Gastroesophageal sphincter (tissue), 4 donors: ENCODE measurements around the gene TPST2. TPM values are rescaled to one million over a fixed set of nuclear protein-coding genes. Genes with fewer than 3 reads are reported as not detected.

Experiments used
- ATAC-seq: fragments of 150-250 bp; one replicate; pipeline ENCODE4 v1.9.1; 2016; ENCODE audit warnings: mild to moderate bottlenecking, moderate library complexity
- H3K27ac ChIP-seq, 4 donors: fragments of 200-600 bp; sonication (generic) in 3 of 4; 1 replicate in 3 of 4; 2 replicates in 1 of 4; pipeline ENCODE4 v1.5.1; 2016 to 2019
- H3K27me3 ChIP-seq: fragments of 200-600 bp; sonication (generic); one replicate; pipeline ENCODE4 v1.5.1; 2019
- H3K36me3 ChIP-seq, 2 donors: fragments of 200-600 bp; sonication (generic); one replicate each; pipeline ENCODE4 v1.5.1; 2019; ENCODE audit warnings: control low read depth in 1 of 2
- H3K4me1 ChIP-seq, 3 donors: fragments of 200-600 bp; sonication (generic); 1 replicate in 2 of 3; 2 replicates in 1 of 3; pipeline ENCODE4 v1.5.1; 2016 to 2019; ENCODE audit warnings: control low read depth in 2 of 3
- H3K4me3 ChIP-seq, 2 donors: fragments of 200-600 bp; sonication (generic); one replicate each; pipeline ENCODE4 v1.5.1; 2019; ENCODE audit warnings: mild to moderate bottlenecking in 1 of 2, moderate library complexity in 1 of 2
- H3K9me3 ChIP-seq, 3 donors: fragments of 200-600 bp; sonication (generic); one replicate each; pipeline ENCODE4 v1.5.1; 2017 to 2019; ENCODE audit warnings: control low read depth in 2 of 3
- EP300 ChIP-seq: sonication (generic); formaldehyde crosslinking; IDR thresholded peaks from one replicate; pipeline ENCODE4 v1.6.1; 2017; ENCODE audit warnings: antibody characterized with exemption, mild to moderate bottlenecking
- POLR2A ChIP-seq, 2 donors: fragments of 450-650 bp; IDR thresholded peaks; one replicate each; pipeline ENCODE4 v1.6.1; 2017; ENCODE audit warnings: antibody characterized with exemption in 2 of 2, mild to moderate bottlenecking in 2 of 2, moderate library complexity in 1 of 2
- POLR2AphosphoS5 ChIP-seq: sonication (generic); formaldehyde crosslinking; IDR thresholded peaks from one replicate; pipeline ENCODE4 v1.6.1; 2017; ENCODE audit warnings: antibody characterized with exemption
- WGBS, 2 donors: methylation state at CpG; one replicate each; pipeline ENCODE4 v1.1.5; 2018; ENCODE audit warnings: low coverage in 1 of 2; 5-methylcytosine and 5-hydroxymethylcytosine counted together
- total RNA-seq, 4 donors: library from RNA; depleted of rRNA; stranded (reverse); fragments of >200 nt; gene quantifications; one replicate each; pipeline ENCODE4 v1.1.0, GENCODE V29; 2016
- TF ChIP-seq, protein P1 (sequence below), 4 experiments: fragments of 200-600 bp in 2 of 4; fragments of 450-650 bp in 2 of 4; sonication (generic) in 1 of 4; IDR thresholded peaks; one replicate each; pipeline ENCODE4 v1.5.1; 2017 to 2019; ENCODE audit warnings: antibody characterized with exemption in 4 of 4, mild to moderate bottlenecking in 2 of 4, moderate library complexity in 2 of 4

TPST2 gene
- total RNA-seq, 4 donors from 2014 or later = 16.8 to 27.7 (median 21.0) TPM

DNA sequence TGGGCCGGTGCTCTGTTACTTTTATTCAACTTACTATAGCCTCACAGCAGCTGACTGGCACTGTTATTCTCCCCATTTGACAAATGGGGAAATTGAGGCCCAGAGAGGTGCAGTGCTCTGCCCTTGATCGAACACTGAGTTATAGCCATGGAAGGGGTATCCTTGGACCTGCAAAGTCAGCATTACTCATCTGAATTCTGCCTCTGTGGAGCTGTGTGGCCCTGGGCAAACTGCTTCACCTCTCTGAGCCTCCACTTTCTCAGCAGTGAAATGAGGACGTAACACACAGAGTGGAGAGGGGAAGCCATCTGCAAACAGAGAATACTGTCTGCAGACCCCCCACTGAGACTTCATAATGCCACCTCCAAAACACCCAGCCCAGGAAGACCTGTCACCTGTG is 25.3 kb downstream of the TPST2 start:
- H3K9me3 ChIP-seq = no peaks in the 10 kb centered on the region
- no peaks in the 10 kb centered on the region for H3K27me3 ChIP-seq
- peaks cover 0 to 10% of the 10 kb centered on the region in 2 donors for H3K36me3 ChIP-seq
- WGBS, 2 donors = 64% methylated on average over 2 of the region's 3 CpGs; no CpG with 5 or more reads in 1 of the 2 donors
- no peak overlapping the region for H3K27ac ChIP-seq
- TF ChIP-seq POLR2AphosphoS5 (no peak), POLR2A (IDR thresholded peaks at IDR 0.05) (no peak), EP300 (no peak)
- TF ChIP-seq, protein P1, sequence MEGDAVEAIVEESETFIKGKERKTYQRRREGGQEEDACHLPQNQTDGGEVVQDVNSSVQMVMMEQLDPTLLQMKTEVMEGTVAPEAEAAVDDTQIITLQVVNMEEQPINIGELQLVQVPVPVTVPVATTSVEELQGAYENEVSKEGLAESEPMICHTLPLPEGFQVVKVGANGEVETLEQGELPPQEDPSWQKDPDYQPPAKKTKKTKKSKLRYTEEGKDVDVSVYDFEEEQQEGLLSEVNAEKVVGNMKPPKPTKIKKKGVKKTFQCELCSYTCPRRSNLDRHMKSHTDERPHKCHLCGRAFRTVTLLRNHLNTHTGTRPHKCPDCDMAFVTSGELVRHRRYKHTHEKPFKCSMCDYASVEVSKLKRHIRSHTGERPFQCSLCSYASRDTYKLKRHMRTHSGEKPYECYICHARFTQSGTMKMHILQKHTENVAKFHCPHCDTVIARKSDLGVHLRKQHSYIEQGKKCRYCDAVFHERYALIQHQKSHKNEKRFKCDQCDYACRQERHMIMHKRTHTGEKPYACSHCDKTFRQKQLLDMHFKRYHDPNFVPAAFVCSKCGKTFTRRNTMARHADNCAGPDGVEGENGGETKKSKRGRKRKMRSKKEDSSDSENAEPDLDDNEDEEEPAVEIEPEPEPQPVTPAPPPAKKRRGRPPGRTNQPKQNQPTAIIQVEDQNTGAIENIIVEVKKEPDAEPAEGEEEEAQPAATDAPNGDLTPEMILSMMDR (IDR thresholded peaks at IDR 0.05) = no peak
- H3K4me3 ChIP-seq = no peak overlapping the region
- ATAC-seq = no peak
- H3K4me1 ChIP-seq = no peaks in the 10 kb centered on the region

DNA sequence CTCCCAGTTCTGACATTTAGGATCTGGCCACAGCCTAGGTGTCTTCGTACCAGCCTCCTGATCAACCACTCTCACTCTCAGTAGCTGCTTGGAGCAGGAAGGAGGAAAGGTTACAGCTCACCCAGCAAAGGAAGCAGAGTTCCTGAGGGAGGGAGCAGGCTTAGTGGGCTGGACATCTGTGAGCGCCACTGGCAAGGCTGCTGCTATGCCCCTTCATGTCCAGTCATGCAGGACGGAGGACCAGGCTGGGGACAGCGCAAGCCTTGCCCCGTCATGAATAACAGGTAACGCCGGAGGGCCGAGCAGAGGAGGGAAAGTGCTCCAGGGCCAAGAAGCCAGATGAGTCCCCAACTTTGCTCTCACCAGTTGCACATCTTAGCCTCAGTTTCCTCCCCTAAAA is 25.8 kb downstream of the TPST2 start:
- no peak overlapping the region for H3K27ac ChIP-seq
- TF ChIP-seq EP300 = no peak
- TF ChIP-seq, protein P1 (IDR thresholded peaks at IDR 0.05) = no peak
- H3K9me3 ChIP-seq = no peaks in the 10 kb centered on the region
- H3K27me3 ChIP-seq = no peaks in the 10 kb centered on the region
- no peak for ATAC-seq
- 91% methylated on average over 5 of the region's 8 CpGs; no CpG with 5 or more reads in 1 of the 2 donors for WGBS, 2 donors
- H3K4me1 ChIP-seq = no peaks in the 10 kb centered on the region
- peaks cover 0 to 10% of the 10 kb centered on the region in 2 donors for H3K36me3 ChIP-seq
- H3K4me3 ChIP-seq = no peak overlapping the region

DNA sequence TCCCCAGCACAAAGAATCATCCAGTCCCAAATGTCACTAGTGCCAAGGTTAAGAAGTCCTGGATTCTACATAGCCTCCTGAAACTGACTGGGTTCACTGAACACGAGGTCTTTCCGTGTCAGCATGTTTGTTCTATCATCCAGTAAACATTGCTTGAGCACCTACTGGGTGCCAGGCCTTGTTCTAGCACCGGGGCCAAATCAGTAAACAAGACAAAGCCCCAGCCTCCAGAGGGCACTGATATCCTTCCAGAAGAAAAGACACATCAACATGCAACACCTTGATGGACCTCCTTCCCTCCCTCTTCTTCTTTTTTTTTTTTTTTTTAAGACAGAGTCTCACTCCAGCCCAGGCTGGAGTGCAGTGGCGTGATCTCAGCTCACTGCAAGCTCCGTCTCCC is 26.9 kb downstream of the TPST2 start:
- Histone ChIP-seq H3K27me3 (no peaks in the 10 kb centered on the region), H3K4me1 (no peaks in the 10 kb centered on the region), H3K4me3 (no peak overlapping the region), H3K9me3 (no peaks in the 10 kb centered on the region), H3K27ac (no peak overlapping the region), H3K36me3 (peaks cover 0 to 10% of the 10 kb centered on the region in 2 donors)
- whole genome bisulfite sequencing, 2 donors = 33 to 71% methylated on average over 1 to 4 of the region's 5 CpGs
- TF ChIP-seq, protein P1 (IDR thresholded peaks at IDR 0.05) = no peak
- no peak for TF ChIP-seq POLR2AphosphoS5
- TF ChIP-seq POLR2A (IDR thresholded peaks at IDR 0.05) = no peak
- no peak for TF ChIP-seq EP300
- ATAC-seq = no peak

DNA sequence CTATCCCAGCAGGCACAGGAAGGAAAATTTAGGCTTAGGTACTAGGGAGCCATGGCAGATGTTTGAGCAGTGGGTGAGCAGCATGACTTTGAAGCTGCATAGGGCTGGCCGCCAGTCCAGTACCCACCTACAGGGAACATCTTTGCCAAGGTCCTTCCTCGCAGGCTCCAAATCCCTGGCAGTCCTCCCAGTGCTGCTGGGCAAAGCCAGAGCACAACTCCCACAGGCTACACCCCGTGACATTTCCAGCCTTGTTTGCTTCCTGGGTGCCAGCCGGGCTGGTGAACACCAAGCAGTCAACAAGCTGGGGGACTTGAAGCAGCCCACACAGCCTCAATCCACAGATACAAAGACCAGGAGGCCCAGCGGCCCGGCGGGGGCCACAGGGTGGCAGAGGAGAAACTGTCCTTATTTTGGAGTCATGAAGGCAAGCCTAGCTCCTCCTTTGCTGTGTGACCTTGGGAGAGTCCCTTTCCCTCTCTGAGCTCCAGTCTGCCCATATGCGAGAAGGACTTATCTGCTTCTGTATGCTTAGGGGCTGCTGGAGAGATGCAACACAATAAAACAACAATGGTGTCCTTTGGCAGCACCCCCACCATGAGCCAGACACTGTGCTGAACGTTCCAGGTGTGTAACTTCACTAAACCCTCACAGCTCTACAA is 28.0 kb downstream of the TPST2 start:
- Histone ChIP-seq H3K27me3 (no peaks in the 10 kb centered on the region), H3K9me3 (no peaks in the 10 kb centered on the region), H3K4me3 (no peak overlapping the region), H3K4me1 (no peaks in the 10 kb centered on the region), H3K36me3 (peaks cover 0 to 10% of the 10 kb centered on the region in 2 donors), H3K27ac (no peak overlapping the region)
- 57 to 77% methylated on average over 1 to 2 of the region's 9 CpGs for WGBS, 2 donors
- TF ChIP-seq POLR2AphosphoS5 (no peak), EP300 (no peak), POLR2A (IDR thresholded peaks at IDR 0.05) (no peak)
- TF ChIP-seq, protein P1 (IDR thresholded peaks at IDR 0.05) = no peak
- ATAC-seq = no peak

DNA sequence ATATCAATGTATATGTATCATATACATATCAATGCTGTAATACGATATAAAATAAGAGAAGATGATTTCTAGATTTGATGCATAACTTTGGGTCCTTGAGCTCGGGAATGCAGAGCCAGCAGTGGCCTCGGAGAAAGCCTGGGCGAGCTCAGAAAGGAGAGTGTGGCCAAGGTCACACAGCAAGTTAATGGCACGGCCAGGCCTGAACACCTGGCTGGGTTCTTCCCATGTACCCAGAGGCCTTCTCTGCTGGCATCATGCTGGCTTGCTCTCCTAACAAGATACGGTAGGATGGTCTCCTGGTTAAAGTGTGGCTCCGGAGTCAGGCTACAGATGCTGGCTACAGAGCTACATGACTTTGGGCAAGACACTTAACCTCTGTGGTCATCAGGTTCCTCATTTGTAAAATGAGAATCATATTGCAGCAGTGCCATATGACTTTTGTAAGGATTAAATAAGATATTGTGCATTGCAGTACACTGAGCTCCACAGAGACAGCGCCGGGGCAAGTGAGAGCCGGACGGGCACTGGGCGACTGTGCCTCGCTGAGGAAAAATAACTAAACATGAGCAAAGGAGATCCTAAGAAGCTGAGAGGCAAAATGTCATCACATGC is 29.9 kb downstream of the TPST2 start:
- TF ChIP-seq EP300 (no peak), POLR2AphosphoS5 (no peak), POLR2A (IDR thresholded peaks at IDR 0.05) (no peak)
- TF ChIP-seq, protein P1 (IDR thresholded peaks at IDR 0.05) = no peak
- no peak overlapping the region for H3K27ac ChIP-seq
- no peaks in the 10 kb centered on the region for H3K9me3 ChIP-seq
- peaks cover 0 to 7% of the 10 kb centered on the region in 2 donors for H3K36me3 ChIP-seq
- no peak overlapping the region for H3K4me3 ChIP-seq
- no peaks in the 10 kb centered on the region for H3K4me1 ChIP-seq
- WGBS, 2 donors = 83 to 85% methylated on average over 9 to 12 of the region's 13 CpGs
- no peak for ATAC-seq
- H3K27me3 ChIP-seq = no peaks in the 10 kb centered on the region
